Muscle layer of colon (tissue), 2 donors: ENCODE data around the gene ZNF296.

Source experiments
- H3K27ac ChIP-seq: one replicate; pipeline ENCODE4 v1.7.0; 2013; ENCODE audit warnings: low read depth, mild to moderate bottlenecking, low read length, moderate library complexity
- H3K27me3 ChIP-seq, 2 donors: one replicate each; pipeline ENCODE4 v1.7.0; 2013; ENCODE audit warnings: low read length in 2 of 2, mild to moderate bottlenecking in 2 of 2; ENCODE audit not compliant: insufficient read depth in 2 of 2, control insufficient read depth in 1 of 2
- H3K36me3 ChIP-seq: one replicate; pipeline ENCODE4 v1.7.0; 2013; ENCODE audit warnings: mild to moderate bottlenecking, low read length; ENCODE audit not compliant: insufficient read depth
- H3K4me1 ChIP-seq: one replicate; pipeline ENCODE4 v1.7.0; 2013; ENCODE audit warnings: mild to moderate bottlenecking, low read length; ENCODE audit not compliant: insufficient read depth
- H3K4me3 ChIP-seq, 2 donors: one replicate each; pipeline ENCODE4 v1.7.0; 2013; ENCODE audit warnings: low read length in 2 of 2, low read depth in 1 of 2, mild to moderate bottlenecking in 1 of 2, moderate library complexity in 1 of 2
- H3K9ac ChIP-seq: one replicate; pipeline ENCODE4 v1.7.0; 2013; ENCODE audit warnings: low read length
- H3K9me3 ChIP-seq: one replicate; pipeline ENCODE4 v1.7.0; 2013; ENCODE audit warnings: mild to moderate bottlenecking, low read length
- donor health status: abdominal sarcoma.
- donor health status: Adenocarcinoma of cecum.

Gene ZNF296

GRCh38 chr19:45066921-45067661 lies 9.2 kb downstream of the ZNF296 start:
- Histone ChIP-seq H3K27ac (no peak overlapping the region), H3K27me3 (no peaks in the 10 kb centered on the region), H3K9me3 (no peaks in the 10 kb centered on the region), H3K36me3 (peaks cover 61% of the 10 kb centered on the region), H3K4me3 (no peak overlapping the region), H3K4me1 (no peaks in the 10 kb centered on the region), H3K9ac (no peak overlapping the region)

GRCh38 chr19:45063851-45064801 lies 12.2 kb downstream of the ZNF296 start:
- no peaks in the 10 kb centered on the region for H3K4me1 ChIP-seq
- H3K9me3 ChIP-seq: no peaks in the 10 kb centered on the region
- H3K36me3 ChIP-seq: peaks cover 72% of the 10 kb centered on the region

GRCh38 chr19:45061965-45062364 lies 14.3 kb downstream of the ZNF296 start:
- H3K27ac ChIP-seq: no peak overlapping the region
- H3K27me3 ChIP-seq: no peaks in the 10 kb centered on the region
- H3K4me1 ChIP-seq: no peaks in the 10 kb centered on the region
- no peak overlapping the region for H3K4me3 ChIP-seq
- H3K36me3 ChIP-seq: peaks cover 76% of the 10 kb centered on the region
- no peaks in the 10 kb centered on the region for H3K9me3 ChIP-seq
- H3K9ac ChIP-seq: no peak overlapping the region

More at GRCh38 chr19:45063851-45064801, 12.2 kb downstream of the ZNF296 start:
- H3K27me3 ChIP-seq: no peaks in the 10 kb centered on the region
- no peak overlapping the region for H3K4me3 ChIP-seq
- no peak overlapping the region for H3K27ac ChIP-seq
- H3K9ac ChIP-seq: no peak overlapping the region

GRCh38 chr19:45059258-45059965 lies 16.9 kb downstream of the ZNF296 start:
- Histone ChIP-seq H3K36me3 (peaks cover 81% of the 10 kb centered on the region), H3K27ac (no peak overlapping the region), H3K4me3 (no peak overlapping the region), H3K9ac (no peak overlapping the region), H3K27me3 (no peaks in the 10 kb centered on the region), H3K9me3 (no peaks in the 10 kb centered on the region), H3K4me1 (no peaks in the 10 kb centered on the region)

GRCh38 chr19:45058622-45059159 lies 17.6 kb downstream of the ZNF296 start:
- H3K9me3 ChIP-seq: no peaks in the 10 kb centered on the region
- H3K4me1 ChIP-seq: no peaks in the 10 kb centered on the region
- H3K36me3 ChIP-seq: peaks cover 83% of the 10 kb centered on the region
- H3K4me3 ChIP-seq: no peak overlapping the region
- no peak overlapping the region for H3K9ac ChIP-seq
- H3K27me3 ChIP-seq: no peaks in the 10 kb centered on the region
- no peak overlapping the region for H3K27ac ChIP-seq

- Histone ChIP-seq H3K36me3 (peaks cover 84% of the 10 kb centered on the region), H3K27ac (no peak overlapping the region), H3K9ac (no peak overlapping the region), H3K4me1 (no peaks in the 10 kb centered on the region), H3K9me3 (no peaks in the 10 kb centered on the region), H3K27me3 (no peaks in the 10 kb centered on the region), H3K4me3 (no peak overlapping the region)
Measured at GRCh38 chr19:45057444-45057843, 18.8 kb downstream of the ZNF296 start.

GRCh38 chr19:45056831-45057230 lies 19.4 kb downstream of the ZNF296 start:
- Histone ChIP-seq H3K27me3 (no peaks in the 10 kb centered on the region), H3K9me3 (no peaks in the 10 kb centered on the region), H3K9ac (no peak overlapping the region), H3K36me3 (peaks cover 86% of the 10 kb centered on the region), H3K4me3 (no peak overlapping the region), H3K4me1 (no peaks in the 10 kb centered on the region), H3K27ac (no peak overlapping the region)

- no peak overlapping the region for H3K4me3 ChIP-seq
- no peak overlapping the region for H3K27ac ChIP-seq
- H3K9me3 ChIP-seq: no peaks in the 10 kb centered on the region
- peaks cover 41% of the 10 kb centered on the region for H3K36me3 ChIP-seq
- no peaks in the 10 kb centered on the region for H3K27me3 ChIP-seq
- H3K9ac ChIP-seq: no peak overlapping the region
- H3K4me1 ChIP-seq: peaks cover 14% of the 10 kb centered on the region
Measured at GRCh38 chr19:45051929-45052579, 24.2 kb downstream of the ZNF296 start.

GRCh38 chr19:45050036-45050435 lies 26.2 kb downstream of the ZNF296 start:
- Histone ChIP-seq H3K36me3 (peaks cover 36% of the 10 kb centered on the region), H3K4me3 (no peak overlapping the region), H3K27ac (no peak overlapping the region), H3K9me3 (no peaks in the 10 kb centered on the region), H3K9ac (no peak overlapping the region), H3K27me3 (no peaks in the 10 kb centered on the region), H3K4me1 (peaks cover 14% of the 10 kb centered on the region)

- Histone ChIP-seq H3K4me1 (peaks cover 14% of the 10 kb centered on the region), H3K36me3 (peaks cover 35% of the 10 kb centered on the region), H3K27ac (no peak overlapping the region), H3K9me3 (no peaks in the 10 kb centered on the region), H3K27me3 (no peaks in the 10 kb centered on the region), H3K9ac (no peak overlapping the region), H3K4me3 (no peak overlapping the region)
Measured at GRCh38 chr19:45049073-45049736, 27.1 kb downstream of the ZNF296 start.
